T-cell (primary cell): Measurements from ENCODE around the gene MRTFB. TPM values are rescaled to one million over a fixed set of nuclear protein-coding genes. Genes with fewer than 3 reads are reported as not detected.
A peak's percentile ranks its signal among the peaks of the same experiment; 100 is the strongest.

Experiments
- ATAC-seq, 4 experiments: fragments of 200-7000 bp in 3 of 4; fragments of 150-1000 bp in 1 of 4; cut with Tn5 transposase; replicated peaks in 1 of 4; 1 replicate in 3 of 4; 2 replicates in 1 of 4; pipeline ENCODE4 v1.10.0; 2021; ENCODE audit warnings: moderate library complexity in 3 of 4, mild to moderate bottlenecking in 2 of 4, moderate number of reproducible peaks in 1 of 4
- CTCF ChIA-PET, 2 donors: fragments of 300-600 bp; sonication (Branson Sonifier 250); formaldehyde crosslinking; loops; one replicate each; lab custom pipeline; 2022; ENCODE audit warnings: antibody characterized with exemption in 2 of 2; lab: Charles Lee
- POLR2A ChIA-PET, 2 donors: fragments of 300-600 bp; sonication (Branson Sonifier 250); formaldehyde crosslinking; loops; one replicate each; lab custom pipeline; 2022; ENCODE audit warnings: antibody characterized with exemption in 2 of 2; lab: Charles Lee
- DNase-seq, 35 experiments: peaks; one replicate each; pipeline versions ENCODE4 v3.0.0 to v3.0.0-alpha.2; 2013 to 2023
- H3K27ac ChIP-seq: one replicate; pipeline ENCODE4 v1.5.1; 2013; ENCODE audit warnings: low read length
- H3K27me3 ChIP-seq, 2 experiments: replicated peaks in 1 of 2; 1 replicate in 1 of 2; 2 replicates in 1 of 2; pipeline versions ENCODE4 v1.6.1 to v1.7.0; 2013; ENCODE audit warnings: low read length in 1 of 2, mixed read lengths in 1 of 2; ENCODE audit not compliant: control insufficient read depth in 2 of 2, insufficient read depth in 2 of 2; ENCODE audit errors: extremely low read depth in 1 of 2
- H3K36me3 ChIP-seq, 2 donors: 1 replicate in 1 of 2; 2 replicates in 1 of 2; pipeline versions ENCODE4 v1.6.1 to v1.7.0; 2013; ENCODE audit warnings: low read length in 1 of 2; ENCODE audit not compliant: control insufficient read depth in 2 of 2, insufficient read depth in 1 of 2; ENCODE audit errors: extremely low read depth in 1 of 2
- H3K4me1 ChIP-seq, 2 experiments: 1 replicate in 1 of 2; 2 replicates in 1 of 2; pipeline versions ENCODE4 v1.6.1 to v1.7.0; 2013; ENCODE audit warnings: low read length in 2 of 2, mixed read lengths in 1 of 2; ENCODE audit not compliant: insufficient read depth in 2 of 2, control insufficient read depth in 1 of 2; ENCODE audit errors: extremely low read depth in 1 of 2
- H3K4me3 ChIP-seq, 2 donors: 1 replicate in 1 of 2; 2 replicates in 1 of 2; pipeline versions ENCODE4 v1.5.1 to v1.7.0; 2013; ENCODE audit warnings: mild to moderate bottlenecking in 2 of 2, low read length in 1 of 2, moderate library complexity in 1 of 2; ENCODE audit not compliant: control insufficient read depth in 1 of 2; ENCODE audit errors: extremely low read depth in 1 of 2
- H3K9me3 ChIP-seq: 2 replicates; pipeline ENCODE4 v1.7.0; 2013
- H3K27ac Mint-ChIP-seq, 2 donors: one replicate each; pipeline ENCODE4 v1.8.0; 2020 to 2021; ENCODE audit warnings: mild to moderate bottlenecking in 2 of 2, mixed read lengths in 2 of 2
- H3K27me3 Mint-ChIP-seq, 2 donors: one replicate each; pipeline ENCODE4 v1.8.0; 2021 to 2022; ENCODE audit warnings: mixed read lengths in 2 of 2
- H3K36me3 Mint-ChIP-seq: one replicate; pipeline ENCODE4 v1.8.0; 2021; ENCODE audit warnings: mixed read lengths
- H3K4me1 Mint-ChIP-seq, 3 donors: one replicate each; pipeline ENCODE4 v1.8.0; 2020 to 2022; ENCODE audit warnings: mixed read lengths in 3 of 3, mild to moderate bottlenecking in 1 of 3
- H3K4me3 Mint-ChIP-seq, 3 donors: one replicate each; pipeline ENCODE4 v1.8.0; 2020 to 2022; ENCODE audit warnings: mild to moderate bottlenecking in 3 of 3, mixed read lengths in 3 of 3, moderate library complexity in 3 of 3
- H3K9me3 Mint-ChIP-seq, 3 donors: one replicate each; pipeline ENCODE4 v1.8.0; 2020 to 2022; ENCODE audit warnings: mixed read lengths in 3 of 3
- WGBS: methylation state at CpG from one replicate; pipeline ENCODE4 v1.1.5; 2013; ENCODE audit warnings: missing lambda C conversion rate; ENCODE audit not compliant: insufficient coverage; 5-methylcytosine and 5-hydroxymethylcytosine counted together
- total RNA-seq, 35 experiments: library from RNA in 6 of 35; stranded (reverse) in 6 of 35; fragments of 120-200 nt in 1 of 35; gene quantifications; one replicate each; pipeline versions ENCODE4 v1.2.1 to v1.2.4 and lab custom pipeline; 2013 to 2026

Gene MRTFB
- total RNA-seq, 5 donors from 2014 or later (not counting 1 experiment from before 2014, with no cell fraction given): 18.2 to 37.0 (median 21.0) TPM

DNA sequence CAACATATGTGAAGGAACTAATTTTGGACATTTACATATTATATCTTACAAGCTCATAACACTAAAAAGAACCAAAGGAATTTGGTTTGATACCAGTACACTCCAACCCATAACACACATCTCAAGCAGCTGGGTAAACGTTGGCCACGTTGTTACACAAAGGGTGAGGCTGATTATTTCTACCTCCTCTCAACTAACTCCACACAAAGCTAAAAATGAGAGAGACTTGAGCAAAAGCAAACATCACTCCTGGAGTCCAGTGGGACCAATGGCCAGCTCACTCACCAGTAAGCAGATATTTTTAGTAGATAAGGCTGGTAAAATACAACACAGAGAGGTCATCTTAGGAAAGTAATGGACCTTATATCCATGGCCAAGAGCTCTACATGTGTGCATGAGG, 207.6 kb downstream of the MRTFB start:
- POLR2A ChIA-PET: no interaction called here
- ATAC-seq (no peak), DNase-seq (no peak)
- no peaks in the 10 kb centered on the region for H3K4me1 ChIP-seq
- Mint-ChIP-seq H3K27ac (no peak overlapping the region), H3K36me3 (no peaks in the 10 kb centered on the region), H3K4me3 (no peak overlapping the region), H3K9me3 (no peaks in the 10 kb centered on the region), H3K27me3 (peaks cover 0 to 3% of the 10 kb centered on the region in 2 donors), H3K4me1 (no peaks in the 10 kb centered on the region)
- 50% methylated on average over 2 of the region's 2 CpGs for WGBS
- H3K4me3 ChIP-seq: no peak overlapping the region
- H3K9me3 ChIP-seq: no peaks in the 10 kb centered on the region
- no peak overlapping the region for H3K27ac ChIP-seq
- H3K36me3 ChIP-seq: no peaks in the 10 kb centered on the region
- CTCF ChIA-PET: interaction anchor here (0.5 to 0.6 kb wide), 2 partner anchors 82 to 414 kb away, joined by 3 to 4 read pairs; no protein-coding TSS in a partner anchor
- no peaks in the 10 kb centered on the region for H3K27me3 ChIP-seq

DNA sequence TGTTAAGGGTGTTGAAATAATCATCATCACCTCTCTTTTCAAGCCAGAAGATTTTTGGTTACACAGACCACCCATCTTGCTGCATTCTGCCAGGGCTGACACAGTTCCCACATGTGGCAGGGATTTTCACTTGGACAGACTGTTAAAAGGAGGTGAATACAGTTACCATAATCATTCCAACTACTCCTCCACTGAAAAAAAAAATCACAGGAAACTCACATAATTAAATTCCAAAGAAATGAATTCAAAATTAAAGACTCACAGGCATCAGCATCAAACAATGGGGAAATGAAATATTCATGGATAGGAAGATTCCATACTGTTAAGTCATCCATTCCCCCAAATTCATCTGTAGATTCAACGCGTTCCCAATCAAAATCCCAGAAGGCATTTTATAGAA, 209.4 kb downstream of the MRTFB start:
- ChIA-PET POLR2A (no interaction called here), CTCF (no interaction called here)
- no peak for ATAC-seq
- H3K27ac Mint-ChIP-seq: no peak overlapping the region
- DNase-seq: no peak
- Histone ChIP-seq H3K9me3 (no peaks in the 10 kb centered on the region), H3K27ac (no peak overlapping the region), H3K4me3 (no peak overlapping the region), H3K36me3 (no peaks in the 10 kb centered on the region), H3K27me3 (no peaks in the 10 kb centered on the region), H3K4me1 (peaks cover 0 to 8% of the 10 kb centered on the region in 2 experiments)
- peaks cover 0 to 3% of the 10 kb centered on the region in 2 donors for H3K27me3 Mint-ChIP-seq
- H3K4me3 Mint-ChIP-seq: no peak overlapping the region
- no peaks in the 10 kb centered on the region for H3K9me3 Mint-ChIP-seq
- WGBS: no CpG with 5 or more reads among the region's 2 CpGs
- no peaks in the 10 kb centered on the region for H3K36me3 Mint-ChIP-seq
- peaks cover 8 to 10% (median 9%) of the 10 kb centered on the region in 3 donors for H3K4me1 Mint-ChIP-seq

DNA sequence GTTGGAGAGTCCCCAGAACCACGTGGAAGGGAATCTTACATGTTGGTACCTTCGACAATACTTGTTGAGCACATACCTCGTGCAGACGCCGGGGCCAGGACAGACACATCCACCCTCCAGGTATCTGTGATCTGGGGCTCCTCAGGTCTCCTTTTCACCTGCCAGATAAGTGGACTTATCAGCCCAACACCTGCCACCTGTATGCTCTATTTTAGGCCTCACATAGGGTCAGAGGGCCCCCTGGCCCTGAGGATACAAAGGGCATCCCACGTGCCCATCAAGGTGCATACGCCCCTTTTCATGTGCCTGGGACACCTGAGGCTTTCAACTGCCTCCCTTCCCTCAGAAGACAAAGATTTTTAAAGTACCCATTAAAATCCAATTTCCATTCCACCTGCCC, 212.7 kb downstream of the MRTFB start:
- Mint-ChIP-seq H3K4me1 (peaks cover 16 to 24% (median 23%) of the 10 kb centered on the region in 3 donors), H3K27ac (peak overlapping the region in 1 of 2 donors; percentile 44), H3K27me3 (no peaks in the 10 kb centered on the region), H3K4me3 (peak overlapping the region in 1 of 3 donors; percentile 18), H3K36me3 (no peaks in the 10 kb centered on the region), H3K9me3 (peaks cover 0 to 3% (median 2%) of the 10 kb centered on the region in 3 donors)
- ATAC-seq: no peak
- Histone ChIP-seq H3K4me3 (no peak overlapping the region), H3K36me3 (no peaks in the 10 kb centered on the region), H3K4me1 (peaks cover 0 to 21% of the 10 kb centered on the region in 2 experiments), H3K27me3 (no peaks in the 10 kb centered on the region), H3K27ac (no peak overlapping the region), H3K9me3 (no peaks in the 10 kb centered on the region)
- ChIA-PET POLR2A (no interaction called here), CTCF (no interaction called here)
- 93% methylated on average over 7 of the region's 7 CpGs for WGBS
- no peak for DNase-seq

DNA sequence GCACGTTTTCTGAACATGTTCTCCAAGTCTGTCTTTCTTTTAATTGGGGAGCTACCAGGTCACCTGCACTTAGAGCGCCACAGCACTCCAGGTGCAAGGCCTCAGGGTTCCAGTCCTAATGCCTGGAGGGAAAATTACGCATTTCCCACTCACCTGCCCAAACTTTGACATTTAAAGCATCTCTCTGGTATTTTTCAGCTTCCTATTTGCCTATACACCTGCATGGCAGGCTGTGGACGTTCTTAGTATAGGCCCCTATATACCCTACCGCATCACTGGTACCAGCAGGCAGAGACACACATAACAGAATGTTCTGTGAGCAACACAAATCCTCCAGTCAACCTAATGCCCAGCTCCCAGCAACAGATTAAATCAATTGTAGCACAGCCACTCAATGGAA, 213.3 kb downstream of the MRTFB start:
- 93% methylated on average over 5 of the region's 5 CpGs for WGBS
- Mint-ChIP-seq H3K36me3 (peaks cover 3% of the 10 kb centered on the region), H3K9me3 (peaks cover 0 to 8% (median 7%) of the 10 kb centered on the region in 3 donors), H3K27ac (peak overlapping the region; percentile 44 to 49), H3K27me3 (no peaks in the 10 kb centered on the region), H3K4me3 (peak overlapping the region; percentile 57 to 93 (median 89)), H3K4me1 (peaks cover 16 to 24% (median 23%) of the 10 kb centered on the region in 3 donors)
- H3K27ac ChIP-seq: no peak overlapping the region
- ATAC-seq: no peak
- H3K36me3 ChIP-seq: no peaks in the 10 kb centered on the region
- ChIA-PET CTCF (no interaction called here), POLR2A (no interaction called here)
- H3K4me3 ChIP-seq: no peak overlapping the region
- DNase-seq: no peak
- H3K9me3 ChIP-seq: no peaks in the 10 kb centered on the region
- no peaks in the 10 kb centered on the region for H3K27me3 ChIP-seq
- peaks cover 0 to 21% of the 10 kb centered on the region in 2 experiments for H3K4me1 ChIP-seq

DNA sequence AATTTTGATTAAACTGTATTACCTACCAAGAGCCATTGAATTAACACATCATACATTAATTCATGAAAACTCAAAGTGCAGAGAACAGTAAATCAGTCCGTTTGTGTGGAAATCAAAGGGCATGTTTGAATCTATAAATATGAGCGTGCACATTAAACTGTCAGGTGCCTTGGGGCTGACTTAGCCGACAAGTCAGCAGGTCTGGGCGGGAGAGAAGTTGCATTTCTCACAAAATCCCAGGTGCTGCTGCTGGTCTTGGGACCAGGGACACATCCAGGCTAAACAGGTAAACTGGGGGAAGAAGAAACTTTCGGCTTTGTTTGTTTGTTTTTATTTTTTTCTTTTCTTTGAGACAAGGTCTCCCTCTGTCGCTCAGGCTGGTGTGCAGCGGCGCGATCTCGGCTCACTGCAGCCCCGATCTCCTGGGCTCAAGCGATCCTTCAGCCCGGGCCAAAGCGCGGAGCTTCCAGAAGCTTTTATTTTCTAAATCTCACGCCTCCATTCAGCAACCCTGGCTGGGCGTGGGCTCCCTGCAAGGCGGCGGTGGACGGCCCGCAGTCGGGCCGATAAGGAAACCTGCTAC, 213.9 kb downstream of the MRTFB start:
- H3K4me3 ChIP-seq: peak overlapping the region; percentile 91 to 96
- Mint-ChIP-seq H3K4me3 (peak overlapping the region; percentile 89 to 93 (median 92)), H3K36me3 (peaks cover 3% of the 10 kb centered on the region), H3K27ac (peak overlapping the region; percentile 89 to 94), H3K9me3 (peaks cover 2 to 12% (median 12%) of the 10 kb centered on the region in 3 donors), H3K27me3 (no peaks in the 10 kb centered on the region), H3K4me1 (peaks cover 16 to 24% (median 23%) of the 10 kb centered on the region in 3 donors)
- H3K27me3 ChIP-seq: no peaks in the 10 kb centered on the region
- H3K9me3 ChIP-seq: no peaks in the 10 kb centered on the region
- peaks cover 0 to 21% of the 10 kb centered on the region in 2 experiments for H3K4me1 ChIP-seq
- peak overlapping the region; percentile 63 for H3K27ac ChIP-seq
- DNase-seq (peak in 6 of 35 experiments; percentile 15 to 57 (median 34)), ATAC-seq (peak; percentile 50 to 66 (median 55))
- no peaks in the 10 kb centered on the region for H3K36me3 ChIP-seq
- WGBS: 0% methylated on average over 18 of the region's 23 CpGs
- POLR2A ChIA-PET: no interaction called here
- CTCF ChIA-PET: interaction anchor here (0.5 to 1.5 kb wide), 4 partner anchors 10 to 365 kb away, joined by 3 to 10 read pairs (median 4); partner anchors contain the start of gene ERCC4 (in 1 of the 2)

DNA sequence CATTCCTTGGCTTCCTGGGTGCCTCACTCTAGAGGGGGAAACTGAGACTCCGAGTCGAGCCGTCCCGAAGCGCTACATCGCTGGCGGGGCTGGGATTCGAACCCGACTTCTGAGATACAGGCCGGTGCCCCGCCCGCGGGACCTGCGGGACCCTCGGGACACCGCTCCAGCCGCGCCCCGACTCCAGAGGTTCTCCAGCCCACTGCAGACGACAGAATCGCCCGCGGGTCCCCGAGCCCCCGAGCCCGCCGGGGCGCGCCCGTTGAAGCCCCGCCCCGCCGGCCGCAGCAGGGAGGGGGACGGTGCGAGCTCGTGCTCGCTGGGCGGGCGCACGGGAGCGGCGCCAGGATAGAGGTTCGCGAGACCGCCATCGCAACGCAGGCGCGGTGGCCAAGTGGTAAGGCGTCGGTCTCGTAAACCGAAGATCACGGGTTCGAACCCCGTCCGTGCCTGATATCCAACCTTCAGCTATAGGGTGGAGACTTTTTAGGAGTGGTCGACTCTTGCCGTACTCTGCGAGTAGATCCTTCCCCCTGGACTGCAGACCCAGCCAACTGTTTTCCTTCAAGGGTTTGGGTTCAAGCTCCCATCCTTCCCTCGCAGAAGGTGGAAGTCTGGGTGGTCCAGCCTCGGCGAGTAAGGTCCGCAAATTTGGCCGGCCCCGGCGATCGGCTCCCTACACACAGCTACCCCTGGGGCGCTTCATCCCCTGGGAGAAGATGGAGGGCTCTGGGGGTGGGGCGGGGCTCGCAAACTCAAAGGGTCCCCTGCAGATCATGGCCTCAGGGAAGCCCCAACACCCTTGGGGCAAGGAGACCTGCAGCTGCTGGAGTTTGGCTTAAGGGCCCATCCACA, 214.6 kb downstream of the MRTFB start:
- no peaks in the 10 kb centered on the region for H3K36me3 ChIP-seq
- H3K4me3 Mint-ChIP-seq: peak overlapping the region; percentile 89 to 93 (median 92)
- CTCF ChIA-PET: interaction anchor here (0.5 to 1.5 kb wide), 5 partner anchors 10 to 366 kb away, joined by 3 to 10 read pairs (median 4); partner anchors contain the start of gene ERCC4 (in 1 of the 2)
- peak; percentile 81 to 87 (median 84) for ATAC-seq
- H3K4me1 Mint-ChIP-seq: peaks cover 16 to 24% (median 23%) of the 10 kb centered on the region in 3 donors
- WGBS: 1% methylated on average over 45 of the region's 72 CpGs
- POLR2A ChIA-PET: interaction anchor here in 1 of 2 donors (0.6 kb wide), 1 partner anchor 366 kb away, joined by 3 read pairs; the partner anchor contains the start of gene ERCC4
- peaks cover 3% of the 10 kb centered on the region for H3K36me3 Mint-ChIP-seq
- peak overlapping the region; percentile 91 to 96 for H3K4me3 ChIP-seq
- DNase-seq: peak; percentile 84 to 98 (median 93)
- no peaks in the 10 kb centered on the region for H3K9me3 ChIP-seq
- H3K27me3 Mint-ChIP-seq: no peaks in the 10 kb centered on the region
- H3K27ac ChIP-seq: peak overlapping the region; percentile 63
- peak overlapping the region; percentile 89 to 94 for H3K27ac Mint-ChIP-seq
- H3K9me3 Mint-ChIP-seq: peaks cover 5 to 14% (median 14%) of the 10 kb centered on the region in 3 donors
- H3K4me1 ChIP-seq: peaks cover 0 to 21% of the 10 kb centered on the region in 2 experiments
- no peaks in the 10 kb centered on the region for H3K27me3 ChIP-seq
